ENCODE data around the gene TLL1. TPM values are rescaled to one million over a fixed set of nuclear protein-coding genes. Genes with fewer than 3 reads are reported as not detected.

TLL1 gene
- total and polyA plus RNA-seq, 2 of the 13 experiments (the other 11 are each of a cell fraction or from before 2014, with no cell fraction given) = not detected

DNA sequence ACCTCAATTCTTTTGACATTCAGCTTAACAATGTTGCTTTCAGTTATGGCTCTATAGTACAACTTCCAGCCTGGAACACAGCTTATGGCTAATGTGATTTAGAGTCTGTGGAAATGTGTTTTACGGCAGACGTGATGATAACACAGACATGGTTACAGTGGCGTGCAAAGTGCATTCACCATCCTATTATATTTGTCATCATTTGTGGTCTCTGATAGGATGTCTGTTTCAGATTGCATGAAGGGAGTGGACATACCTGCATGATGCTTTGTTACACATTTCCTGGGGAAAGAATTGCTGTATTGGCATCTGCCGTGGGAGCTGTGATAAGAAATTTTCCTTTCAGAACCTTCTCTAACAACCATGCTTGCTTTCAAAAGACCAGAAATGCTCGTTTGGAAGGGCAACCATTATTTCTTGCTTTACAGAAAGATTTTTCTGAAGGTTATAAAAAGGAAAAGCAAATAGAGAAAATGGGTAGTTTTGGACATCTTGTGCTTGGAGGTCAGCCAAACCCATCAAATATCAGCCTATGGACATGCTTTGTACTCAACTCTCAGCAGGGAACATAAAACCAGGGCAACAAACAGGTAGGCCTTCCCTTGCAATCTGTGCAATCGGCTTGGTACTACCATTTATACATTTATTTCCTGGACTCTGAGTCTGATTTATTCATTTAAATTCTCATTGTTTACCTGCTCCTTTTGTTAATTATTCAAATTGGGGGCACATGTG, 273.9 kb downstream of the TLL1 start:
- BruUV-seq (replicated peaks) = no TSS peak
- Histone ChIP-seq H3K4me3 (replicated peaks in 1 of 3; ENCODE audit: insufficient read depth in 1 of 3, low read depth in 2 of 3, low read length in 3 of 3) (no peak overlapping the region), H3K36me3 (replicated peaks in 1 of 2; ENCODE audit: control insufficient read depth in 1 of 2, insufficient read depth in 2 of 2, low read length in 2 of 2) (no peaks in the 10 kb centered on the region), H3K9ac (ENCODE audit: insufficient read depth, low read depth, low read length) (no peak overlapping the region), H3K4me1 (ENCODE audit: insufficient read depth, low read length) (no peaks in the 10 kb centered on the region), H3K9me3 (ENCODE audit: low read length) (no peaks in the 10 kb centered on the region), H4K20me1 (ENCODE audit: insufficient read depth, low read length) (no peaks in the 10 kb centered on the region), H3K27ac (ENCODE audit: extremely low read length, insufficient read depth, low read length) (no peak overlapping the region), H3K27me3 (ENCODE audit: control insufficient read depth in 1 of 2, insufficient read depth in 2 of 2, low read length in 2 of 2) (no peaks in the 10 kb centered on the region), H2AFZ (ENCODE audit: low read length) (no peak overlapping the region), H3K79me2 (ENCODE audit: insufficient read depth, low read length) (no peaks in the 10 kb centered on the region), H3K4me2 (ENCODE audit: low read depth, low read length) (no peak overlapping the region)
- intact Hi-C loops (cut with micrococcal nuclease; ENCODE audit: unreplicated experiment) (no loop called here), in situ Hi-C loops (cut with HindIII; ENCODE audit: extremely low pct_ligation_motif_present, low pct_unique_long_range_greater_than_20kb) (no loop called here)
- no peak for ATAC-seq
- 3% methylated on average over 6 of the region's 6 CpGs for WGBS (ENCODE audit: low lambda C conversion rate)
- no peak for TF ChIP-seq EEA1 (CRISPR knock-in tag; IDR thresholded peaks at IDR 0.05; ENCODE audit: borderline replicate concordance)
- TF ChIP-seq ZNF562 (CRISPR knock-in tag; IDR thresholded peaks at IDR 0.05; ENCODE audit: borderline replicate concordance) = no peak
- no peak for TF ChIP-seq ZNF629 (CRISPR knock-in tag; conservative IDR thresholded peaks at IDR 0.05)
- TF ChIP-seq GABPB1 (CRISPR knock-in tag; IDR thresholded peaks at IDR 0.05) = no peak
- no peak for TF ChIP-seq ATF4 (CRISPR knock-in tag; IDR thresholded peaks at IDR 0.05)
- TF ChIP-seq, protein P1, sequence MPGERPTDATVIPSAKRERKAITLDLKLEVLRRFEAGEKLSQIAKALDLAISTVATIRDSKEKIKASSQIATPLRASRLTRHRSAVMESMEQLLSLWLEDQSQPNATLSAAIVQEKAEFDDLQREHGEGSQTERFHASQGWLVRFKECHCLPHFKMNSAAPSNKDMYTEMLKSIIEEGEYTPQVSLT (CRISPR knock-in tag; IDR thresholded peaks at IDR 0.05; ENCODE audit: borderline replicate concordance, low read depth) = no peak
- no peak for TF ChIP-seq MTA1 (CRISPR knock-in tag; IDR thresholded peaks at IDR 0.05; ENCODE audit: borderline replicate concordance)
- TF ChIP-seq, protein P2, sequence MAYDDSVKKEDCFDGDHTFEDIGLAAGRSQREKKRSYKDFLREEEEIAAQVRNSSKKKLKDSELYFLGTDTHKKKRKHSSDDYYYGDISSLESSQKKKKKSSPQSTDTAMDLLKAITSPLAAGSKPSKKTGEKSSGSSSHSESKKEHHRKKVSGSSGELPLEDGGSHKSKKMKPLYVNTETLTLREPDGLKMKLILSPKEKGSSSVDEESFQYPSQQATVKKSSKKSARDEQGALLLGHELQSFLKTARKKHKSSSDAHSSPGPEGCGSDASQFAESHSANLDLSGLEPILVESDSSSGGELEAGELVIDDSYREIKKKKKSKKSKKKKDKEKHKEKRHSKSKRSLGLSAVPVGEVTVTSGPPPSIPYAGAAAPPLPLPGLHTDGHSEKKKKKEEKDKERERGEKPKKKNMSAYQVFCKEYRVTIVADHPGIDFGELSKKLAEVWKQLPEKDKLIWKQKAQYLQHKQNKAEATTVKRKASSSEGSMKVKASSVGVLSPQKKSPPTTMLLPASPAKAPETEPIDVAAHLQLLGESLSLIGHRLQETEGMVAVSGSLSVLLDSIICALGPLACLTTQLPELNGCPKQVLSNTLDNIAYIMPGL (CRISPR knock-in tag; IDR thresholded peaks at IDR 0.05; ENCODE audit: borderline replicate concordance in 1 of 2, low read depth in 1 of 2) = no peak
- TF ChIP-seq MEIS1 (CRISPR knock-in tag; IDR thresholded peaks at IDR 0.05; ENCODE audit: borderline replicate concordance) = no peak
- no peak for TF ChIP-seq E2F1 (CRISPR knock-in tag; IDR thresholded peaks at IDR 0.05)
- DNase-seq (ENCODE audit: low spot score) = no peak
- FAIRE-seq = no peak
- ChIA-PET CTCF (ENCODE audit: low intra/inter-chr PET ratio, low total read pairs) (no interaction called here), POLR2A (no interaction called here)

All from HepG2 (cell line).